ENCODE measurements around the gene KIF22. TPM values are rescaled to one million over a fixed set of nuclear protein-coding genes. Genes with fewer than 3 reads are reported as not detected.

Gene KIF22
- total RNA-seq, 1 experiment from 2014 or later = 87.6 TPM

GRCh38 chr16:29807426-29808218 lies 17.1 kb downstream of the KIF22 start:
- H4K20me1 ChIP-seq (ENCODE audit: low read length) = 0 out of 2 replicates have a peak, but pooled peaks cover 6% of the 10 kb centered on the region
- H3K9me3 ChIP-seq (ENCODE audit: low read length) = no peaks in the 10 kb centered on the region
- H2AFZ ChIP-seq (ENCODE audit: low read length) = peak overlapping the region; percentile 61; the same call in 1 of the 2 replicates
- H3K27me3 ChIP-seq (ENCODE audit: low read length) = no peaks in the 10 kb centered on the region
- intact Hi-C loops (cut with micrococcal nuclease) = loop anchor here (5.0 kb wide), 1 partner anchor 105 kb away; no protein-coding TSS in a partner anchor
- POLR2A ChIA-PET (ENCODE audit: unreplicated experiment) = no interaction called here
- BruUV-seq (replicated peaks) = no TSS peak
- CTCF ChIA-PET = interaction anchor here (0.6 to 1.2 kb wide), 4 partner anchors 8 to 107 kb away, joined by 3 to 9 read pairs (median 4); partner anchors contain the start of genes PAGR1 and SEZ6L2
- peaks cover 39% of the 10 kb centered on the region for H3K4me1 ChIP-seq (ENCODE audit: insufficient read depth, low read length)
- peak overlapping the region; percentile 83 for H3K9ac ChIP-seq (ENCODE audit: low read length)
- H3F3A ChIP-seq (ENCODE audit: low read length, unreplicated experiment) = no peaks in the 10 kb centered on the region
- DNase-seq = peak; percentile 78
- peak; percentile 14 for ATAC-seq
- peak overlapping the region; percentile 83 for H3K4me3 ChIP-seq (ENCODE audit: low read length)
- H3K9me2 ChIP-seq (replicated peaks; ENCODE audit: low read length) = no peaks in the 10 kb centered on the region
- H3K27ac ChIP-seq (ENCODE audit: low read length) = peak overlapping the region; percentile 73
- TF ChIP-seq, protein P1, sequence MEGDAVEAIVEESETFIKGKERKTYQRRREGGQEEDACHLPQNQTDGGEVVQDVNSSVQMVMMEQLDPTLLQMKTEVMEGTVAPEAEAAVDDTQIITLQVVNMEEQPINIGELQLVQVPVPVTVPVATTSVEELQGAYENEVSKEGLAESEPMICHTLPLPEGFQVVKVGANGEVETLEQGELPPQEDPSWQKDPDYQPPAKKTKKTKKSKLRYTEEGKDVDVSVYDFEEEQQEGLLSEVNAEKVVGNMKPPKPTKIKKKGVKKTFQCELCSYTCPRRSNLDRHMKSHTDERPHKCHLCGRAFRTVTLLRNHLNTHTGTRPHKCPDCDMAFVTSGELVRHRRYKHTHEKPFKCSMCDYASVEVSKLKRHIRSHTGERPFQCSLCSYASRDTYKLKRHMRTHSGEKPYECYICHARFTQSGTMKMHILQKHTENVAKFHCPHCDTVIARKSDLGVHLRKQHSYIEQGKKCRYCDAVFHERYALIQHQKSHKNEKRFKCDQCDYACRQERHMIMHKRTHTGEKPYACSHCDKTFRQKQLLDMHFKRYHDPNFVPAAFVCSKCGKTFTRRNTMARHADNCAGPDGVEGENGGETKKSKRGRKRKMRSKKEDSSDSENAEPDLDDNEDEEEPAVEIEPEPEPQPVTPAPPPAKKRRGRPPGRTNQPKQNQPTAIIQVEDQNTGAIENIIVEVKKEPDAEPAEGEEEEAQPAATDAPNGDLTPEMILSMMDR (conservative IDR thresholded peaks at IDR 0.05; ENCODE audit: low read depth, low read length) = peak; percentile 47; the same call in 1 of the 2 replicates
- TF ChIP-seq EZH2 (IDR thresholded peaks at IDR 0.05; ENCODE audit: low read length, unreplicated experiment) (no peak), EZH2phosphoT487 (IDR thresholded peaks at IDR 0.05; ENCODE audit: borderline replicate concordance, low read length) (no peak)
- peak overlapping the region; percentile 97 for H3K4me2 ChIP-seq (ENCODE audit: low read length)
- H3K36me3 ChIP-seq (ENCODE audit: low read depth, low read length) = no peaks in the 10 kb centered on the region; the same call in 1 of the 2 replicates
- H3K79me2 ChIP-seq (ENCODE audit: low read length) = peaks cover 35% of the 10 kb centered on the region

DNA sequence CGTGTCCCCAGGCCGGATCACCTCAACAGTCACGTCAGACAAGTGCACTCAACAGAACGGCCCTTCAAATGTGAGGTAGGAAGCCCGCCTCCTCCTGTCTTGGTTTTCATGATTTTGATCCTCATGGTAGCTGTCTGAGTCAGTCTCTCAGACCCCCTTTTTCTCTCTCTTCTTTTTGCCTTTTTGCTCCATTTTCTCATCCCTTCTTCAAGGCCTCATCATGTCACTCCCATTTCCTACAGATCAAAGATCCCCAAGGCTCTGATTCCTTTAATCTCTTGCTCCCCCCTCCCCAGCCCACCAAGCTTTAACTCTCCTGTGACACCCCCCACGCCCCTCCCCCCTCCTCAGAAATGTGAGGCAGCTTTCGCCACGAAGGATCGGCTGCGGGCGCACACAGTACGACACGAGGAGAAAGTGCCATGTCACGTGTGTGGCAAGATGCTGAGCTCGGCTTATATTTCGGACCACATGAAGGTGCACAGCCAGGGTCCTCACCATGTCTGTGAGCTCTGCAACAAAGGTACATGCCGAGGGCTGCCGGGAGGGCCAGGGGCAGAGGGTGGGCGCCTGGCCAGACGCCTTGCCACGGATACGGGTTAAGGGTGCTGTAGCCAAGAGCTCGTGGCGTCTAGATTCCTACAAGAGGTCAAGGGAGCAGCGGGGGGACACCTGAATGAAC lies 17.8 kb downstream of the KIF22 start:
- Histone ChIP-seq H3K9ac (ENCODE audit: low read length) (peak overlapping the region; percentile 83), H3K79me2 (ENCODE audit: low read length) (peaks cover 35% of the 10 kb centered on the region), H3K9me2 (replicated peaks; ENCODE audit: low read length) (no peaks in the 10 kb centered on the region), H3K9me3 (ENCODE audit: low read length) (no peaks in the 10 kb centered on the region), H3K27ac (ENCODE audit: low read length) (peak overlapping the region; percentile 73), H3K36me3 (ENCODE audit: low read depth, low read length) (no peaks in the 10 kb centered on the region; the same call in 1 of the 2 replicates), H3F3A (ENCODE audit: low read length, unreplicated experiment) (no peaks in the 10 kb centered on the region), H3K4me1 (ENCODE audit: insufficient read depth, low read length) (peaks cover 39% of the 10 kb centered on the region), H3K4me3 (ENCODE audit: low read length) (peak overlapping the region; percentile 83), H2AFZ (ENCODE audit: low read length) (peak overlapping the region; percentile 61; the same call in 1 of the 2 replicates), H4K20me1 (ENCODE audit: low read length) (0 out of 2 replicates have a peak, but pooled peaks cover 6% of the 10 kb centered on the region), H3K27me3 (ENCODE audit: low read length) (no peaks in the 10 kb centered on the region), H3K4me2 (ENCODE audit: low read length) (peak overlapping the region; percentile 97)
- no TSS peak for BruUV-seq (replicated peaks)
- intact Hi-C loops (cut with micrococcal nuclease) = loop anchor here (5.0 kb wide), 1 partner anchor 106 kb away; no protein-coding TSS in a partner anchor
- ATAC-seq (no peak), DNase-seq (no peak)
- CTCF ChIA-PET = interaction anchor here (0.9 to 1.2 kb wide), 3 partner anchors 8 to 107 kb away, joined by 3 to 9 read pairs (median 4); partner anchors contain the start of genes PAGR1 and SEZ6L2
- POLR2A ChIA-PET (ENCODE audit: unreplicated experiment) = interaction anchor here (1.0 kb wide), 1 partner anchor 11 kb away, joined by 3 read pairs; no protein-coding TSS in a partner anchor
- TF ChIP-seq, protein P1 (conservative IDR thresholded peaks at IDR 0.05; ENCODE audit: low read depth, low read length) = no peak
- TF ChIP-seq EZH2phosphoT487 (IDR thresholded peaks at IDR 0.05; ENCODE audit: borderline replicate concordance, low read length) = no peak
- TF ChIP-seq EZH2 (IDR thresholded peaks at IDR 0.05; ENCODE audit: low read length, unreplicated experiment) = no peak

Measured in PC-3 (cell line).